NOMO-1 treated with dmso at 0.1 percent for 144 hours (cell line): ENCODE results near the gene TSACC.
"Not testable (repeated sequence)": the region's sequence is repeated elsewhere in the genome, so short reads cannot be mapped to it uniquely, and the experiment has no call there.

Experiments
- DNase-seq: peaks from one replicate; lab custom pipeline; 2025; ENCODE audit not compliant: unreplicated experiment; lab: John Stamatoyannopoulos, UW

Gene TSACC

DNA sequence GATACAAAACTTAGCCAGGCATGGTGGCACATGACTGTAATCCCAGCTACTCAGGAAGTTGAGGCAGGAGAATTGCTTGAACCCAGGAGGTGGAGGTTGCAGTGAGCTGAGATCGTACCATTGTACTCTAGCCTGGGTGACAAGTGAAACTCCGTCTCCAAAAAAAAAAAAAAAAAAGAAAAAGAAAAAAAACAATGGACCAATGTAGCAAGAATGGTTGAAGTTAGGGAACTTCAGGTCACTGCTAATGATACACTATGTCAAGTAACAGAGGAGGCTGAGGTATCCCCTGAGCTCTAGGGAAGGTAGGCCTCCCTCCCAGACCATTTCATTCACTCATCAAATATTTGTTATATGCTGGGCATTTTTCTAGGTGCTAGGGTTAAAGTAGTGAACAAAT is 7.7 kb downstream of the TSACC start:
- DNase-seq = not testable (repeated sequence)

GRCh38 chr1:156346636-156347035 is 8.3 kb downstream of the TSACC start:
- DNase-seq = no peak

- DNase-seq = no peak
These were observed 9.0 kb downstream of the TSACC start for GRCh38 chr1:156347331-156347730.

DNA sequence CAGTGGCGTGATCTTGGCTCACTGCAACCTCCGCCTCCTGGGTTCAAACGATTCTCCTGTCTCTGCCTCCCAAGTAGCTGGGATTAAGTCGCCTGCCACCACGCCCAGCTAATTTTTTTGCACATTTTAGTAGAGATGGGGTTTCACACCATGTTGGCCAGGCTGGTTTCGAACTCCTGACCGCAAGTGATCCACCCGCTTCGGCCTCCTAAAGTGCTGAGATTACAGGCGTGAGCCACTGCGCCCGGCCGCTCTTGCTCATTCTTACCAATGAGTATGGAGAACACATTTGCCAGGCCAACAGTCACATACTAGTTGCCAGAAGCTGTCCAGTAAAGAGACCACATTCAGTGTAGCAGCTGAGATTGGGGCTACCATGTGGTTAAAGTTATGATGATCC is 14.2 kb downstream of the TSACC start:
- not testable (repeated sequence) for DNase-seq

- DNase-seq = no peak
These were observed 18.0 kb downstream of the TSACC start for GRCh38 chr1:156356262-156356874.

DNA sequence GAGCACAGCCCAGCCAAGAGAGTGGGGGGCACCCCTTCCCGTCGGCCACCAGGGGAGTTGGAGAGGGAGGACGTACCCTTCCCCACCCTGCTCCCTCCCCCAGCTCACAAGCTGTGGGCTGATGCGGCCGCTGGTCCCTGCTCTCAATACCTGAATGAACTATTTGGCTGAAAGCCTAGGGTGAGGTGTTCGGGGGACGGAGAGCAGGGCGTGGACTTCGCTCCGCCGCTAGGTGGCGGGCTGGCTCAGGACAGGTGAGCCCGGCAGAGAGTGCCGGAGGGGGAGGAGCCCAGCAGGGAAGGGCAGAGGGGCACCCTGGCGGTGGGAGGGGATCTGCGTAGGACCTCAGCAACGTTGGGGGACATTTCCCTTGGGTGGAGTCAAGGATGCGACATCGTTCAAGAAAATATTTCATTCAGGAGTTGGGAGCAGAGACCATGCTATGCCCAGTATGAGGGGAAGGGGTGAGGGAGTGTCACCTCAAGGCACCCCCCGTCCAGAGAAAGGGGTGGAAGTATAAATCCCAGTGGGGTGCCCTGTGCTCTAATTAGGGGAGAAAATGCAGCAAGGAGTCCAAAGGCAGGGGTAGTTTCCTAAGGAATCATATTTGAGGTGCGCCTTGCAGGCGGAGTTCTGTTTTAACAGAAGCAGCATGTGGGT is 18.7 kb downstream of the TSACC start:
- DNase-seq = no peak

DNA sequence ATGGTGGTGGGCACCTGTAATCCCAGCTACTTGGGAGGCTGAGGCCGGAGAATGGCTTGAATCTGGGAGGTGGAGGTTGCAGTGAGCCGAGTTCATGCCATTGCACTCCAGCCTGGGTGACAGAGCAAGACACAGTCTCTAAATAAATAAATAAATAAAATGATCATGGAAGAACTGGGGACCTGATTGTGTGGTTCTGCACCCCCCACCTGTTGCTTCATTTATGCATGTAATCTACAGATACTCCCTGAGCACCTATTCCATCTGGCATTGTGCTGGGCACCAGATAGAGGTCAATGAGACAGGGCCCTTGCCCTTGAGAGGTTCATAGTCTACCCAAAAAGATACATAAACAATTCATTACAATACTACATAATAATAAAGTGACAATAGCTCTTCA is 19.7 kb downstream of the TSACC start:
- no peak for DNase-seq

- DNase-seq = no peak
These were observed 20.3 kb downstream of the TSACC start for GRCh38 chr1:156358641-156359040.

DNA sequence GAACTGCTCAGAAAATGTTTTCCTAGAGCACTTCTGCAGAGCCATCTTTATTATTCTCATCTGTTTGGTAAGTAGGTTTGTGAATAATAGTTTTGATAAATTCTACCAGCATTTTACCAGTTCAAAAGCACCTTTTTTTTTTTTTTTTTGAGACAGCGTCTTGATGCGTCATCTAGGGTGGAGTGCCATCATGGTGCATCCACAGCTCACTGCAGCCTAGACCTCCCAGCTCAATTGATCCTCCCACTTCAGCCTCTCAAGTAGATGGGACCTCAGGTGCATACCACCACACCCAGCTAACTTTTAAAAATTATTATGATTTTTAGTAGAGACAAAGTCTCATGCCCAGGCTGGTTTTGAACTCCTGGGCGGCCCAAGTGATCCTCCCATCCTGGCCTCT is 20.9 kb downstream of the TSACC start:
- no peak for DNase-seq

DNA sequence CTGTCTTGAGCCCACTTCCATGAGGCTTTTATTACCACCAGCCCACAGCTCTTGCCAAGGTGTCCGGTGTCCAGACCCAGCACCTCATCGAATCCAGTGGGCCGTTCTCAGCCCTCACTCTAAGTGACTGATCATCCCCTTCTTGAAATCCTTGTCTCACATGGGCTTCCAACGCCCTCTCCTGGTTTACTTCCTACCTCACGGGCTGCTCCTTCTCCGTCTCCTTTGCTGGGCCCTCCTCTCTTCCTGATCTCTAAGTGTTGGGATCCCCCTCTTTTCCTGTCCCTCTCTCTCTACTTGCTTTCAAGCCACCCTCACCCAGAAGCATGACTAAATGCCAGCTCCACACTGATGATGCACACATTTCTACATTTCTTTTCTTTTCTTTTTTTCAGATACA is 21.6 kb downstream of the TSACC start:
- DNase-seq = no peak

DNA sequence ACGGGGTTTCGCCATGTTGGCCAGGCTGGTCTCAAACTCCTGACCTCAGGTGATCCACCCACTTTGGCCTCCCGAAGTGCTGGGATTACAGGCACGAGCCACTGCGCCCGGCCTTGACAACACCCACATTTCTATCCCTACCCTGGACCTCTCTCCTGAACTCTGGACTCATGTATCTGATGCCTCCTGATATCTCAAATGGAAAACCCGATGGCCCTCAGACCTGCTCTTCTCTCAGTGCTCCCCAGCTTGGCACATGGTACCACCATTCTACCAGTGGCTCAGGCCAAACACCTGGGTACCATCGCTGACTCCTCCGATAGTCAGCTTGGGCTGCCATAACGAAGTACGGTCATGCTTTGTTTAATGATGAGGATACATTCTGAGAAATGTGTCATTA is 22.2 kb downstream of the TSACC start:
- DNase-seq = no peak

- no peak for DNase-seq
These were observed 27.4 kb downstream of the TSACC start for GRCh38 chr1:156365754-156366153.

DNA sequence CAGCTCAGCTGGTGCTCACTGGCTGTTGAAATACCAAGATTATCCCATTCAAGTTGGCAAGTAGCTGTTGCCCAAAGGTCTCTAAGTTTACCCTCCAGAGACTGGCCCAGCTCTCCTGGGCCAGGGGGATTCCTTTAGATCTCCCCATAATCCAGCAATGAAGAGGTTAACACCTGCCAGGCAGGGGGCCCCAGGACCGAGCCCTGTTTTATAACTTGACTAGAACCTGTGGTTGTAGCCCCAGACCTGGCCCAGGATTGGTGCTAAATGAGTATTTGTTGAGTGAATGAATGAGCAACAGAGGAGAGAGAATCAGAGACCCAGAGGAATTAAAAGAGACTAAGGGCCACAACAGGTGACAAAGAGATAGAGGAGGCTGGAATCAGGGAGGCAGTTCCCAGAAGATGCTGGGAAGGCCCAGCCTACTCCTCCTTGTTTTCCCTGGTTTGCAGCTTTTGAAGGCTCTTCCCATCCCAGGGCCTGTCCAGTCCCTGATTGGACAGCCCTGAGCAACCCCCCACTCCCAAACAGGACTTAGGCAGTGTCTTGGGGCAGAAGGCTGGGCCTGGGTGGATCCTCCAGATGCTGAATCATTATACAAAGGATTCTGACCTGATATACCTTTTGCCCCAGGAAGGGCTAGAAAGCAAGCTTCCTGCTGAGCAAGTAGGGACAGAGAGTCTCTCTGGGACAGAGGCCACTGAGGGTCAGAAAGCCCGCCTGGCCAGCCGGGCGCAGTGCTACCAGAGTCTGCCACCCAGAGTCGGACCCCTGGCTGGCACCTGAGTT is 28.2 kb downstream of the TSACC start:
- no peak for DNase-seq

- no peak for DNase-seq
These were observed 29.2 kb downstream of the TSACC start for GRCh38 chr1:156367383-156368156.

- DNase-seq = no peak
These were observed 29.9 kb downstream of the TSACC start for GRCh38 chr1:156368157-156368658.

GRCh38 chr1:156368889-156369684 is 30.8 kb downstream of the TSACC start, which contains the start of gene RHBG:
RHBG (plus strand) TSS chr1:156369211; CDS start chr1:156369250, 39 bp downstream.
- no peak for DNase-seq

DNA sequence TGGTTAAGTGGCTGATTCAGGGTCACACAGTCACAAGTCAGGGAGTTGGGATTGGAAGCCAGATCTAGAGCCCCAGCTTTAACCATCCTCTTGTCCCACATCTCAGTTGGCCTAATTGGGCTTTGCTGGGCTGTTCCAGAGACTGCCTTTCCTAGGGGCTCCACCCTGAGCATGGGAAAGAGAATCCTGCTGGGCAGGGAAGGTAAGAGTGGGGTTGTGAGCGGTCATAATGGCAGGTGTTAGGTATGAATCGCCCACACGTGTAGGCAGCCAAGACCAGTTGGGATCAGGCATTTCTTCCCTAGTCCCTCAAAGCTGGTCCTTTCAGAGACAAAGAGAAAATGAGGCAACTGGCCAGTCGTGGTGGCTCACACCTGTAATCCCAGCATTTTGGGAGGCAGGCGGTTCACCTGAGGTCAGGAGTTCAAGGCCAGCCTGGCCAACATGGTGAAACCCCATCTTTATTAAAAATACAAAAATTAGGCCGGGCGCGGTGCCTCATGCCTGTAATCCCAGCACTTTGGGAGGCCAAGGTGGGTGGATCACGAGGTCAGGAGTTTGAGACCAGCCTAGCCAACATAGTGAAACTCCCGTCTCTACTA is 31.5 kb downstream of the TSACC start:
- DNase-seq = not testable (repeated sequence)

DNA sequence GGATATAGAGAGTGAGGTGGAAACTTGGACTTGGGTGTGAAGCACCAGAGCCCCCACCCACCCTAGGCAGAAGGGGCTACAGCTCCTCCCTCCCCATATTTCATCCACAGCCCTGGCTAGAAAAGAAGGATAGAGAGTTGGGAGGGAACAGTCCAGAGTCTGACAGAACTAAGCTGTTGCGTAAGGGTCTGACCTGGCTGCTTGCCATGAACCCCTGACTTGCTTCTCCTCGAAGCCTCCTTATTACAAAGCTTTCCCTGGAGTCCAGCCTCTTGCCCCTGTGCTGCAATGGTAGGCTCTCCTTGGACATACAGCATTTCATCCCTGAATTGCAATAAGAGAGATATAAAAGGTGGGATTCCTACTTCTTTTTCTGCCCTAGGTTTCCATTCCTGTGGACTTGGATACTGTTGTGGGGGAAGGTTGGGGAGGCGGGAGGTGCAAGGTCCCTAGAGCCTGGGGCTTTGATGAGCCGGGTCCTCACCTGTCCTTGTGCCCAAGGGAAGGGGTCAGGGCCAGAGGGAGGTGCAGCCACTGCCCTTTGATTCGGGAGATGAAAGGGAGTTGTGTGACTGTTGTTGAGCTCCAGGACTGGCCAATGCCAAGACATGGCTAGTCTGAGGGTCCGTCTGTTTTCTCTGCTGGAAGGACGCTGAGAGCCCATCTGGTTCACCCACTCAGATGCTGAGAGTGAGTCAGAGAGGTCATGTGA is 33.4 kb downstream of the TSACC start:
- DNase-seq = peak; percentile 36

- no peak for DNase-seq
These were observed 33.9 kb downstream of the TSACC start for GRCh38 chr1:156372265-156372586.
